Neural progenitor cell (in vitro differentiated cells): ENCODE data around the gene PTCH1. TPM values are rescaled to one million over a fixed set of nuclear protein-coding genes. Genes with fewer than 3 reads are reported as not detected.

Experiments
- DNase-seq: peaks from one replicate; pipeline ENCODE4 v3.0.0-alpha.2; 2016; ENCODE audit warnings: low spot score
- H2AFZ ChIP-seq: fragments of 200-600 bp; sonication (generic); replicated peaks from 2 replicates; pipeline ENCODE4 v1.6.1; 2016; ENCODE audit warnings: antibody characterized with exemption
- H3F3A ChIP-seq: fragments of 200-600 bp; sonication (generic); 2 replicates; pipeline ENCODE4 v1.6.1; 2016; ENCODE audit warnings: antibody characterized with exemption, low read depth
- H3K27ac ChIP-seq: fragments of 200-600 bp; sonication (generic); 2 replicates; pipeline ENCODE4 v1.5.1; 2016; ENCODE audit warnings: mild to moderate bottlenecking
- H3K27me3 ChIP-seq: fragments of 200-600 bp; sonication (generic); 2 replicates; pipeline ENCODE4 v1.6.1; 2016; ENCODE audit warnings: mild to moderate bottlenecking, moderate library complexity
- H3K36me3 ChIP-seq: fragments of 200-600 bp; sonication (generic); 2 replicates; pipeline ENCODE4 v1.5.1; 2016
- H3K4me1 ChIP-seq: fragments of 200-600 bp; sonication (generic); 2 replicates; pipeline ENCODE4 v1.6.1; 2016; ENCODE audit warnings: mixed run types
- H3K4me2 ChIP-seq: fragments of 200-600 bp; sonication (generic); 2 replicates; pipeline ENCODE4 v1.6.1; 2016
- H3K4me3 ChIP-seq: fragments of 200-600 bp; sonication (generic); 2 replicates; pipeline ENCODE4 v1.5.1; 2016
- H3K79me2 ChIP-seq: fragments of 200-600 bp; sonication (generic); 2 replicates; pipeline ENCODE4 v1.6.1; 2016; ENCODE audit warnings: low read depth
- H3K9ac ChIP-seq: fragments of 200-600 bp; sonication (generic); 2 replicates; pipeline ENCODE4 v1.6.1; 2016
- H3K9me3 ChIP-seq: fragments of 200-600 bp; sonication (generic); 2 replicates; pipeline ENCODE4 v1.5.1; 2016; ENCODE audit warnings: low read depth
- H4K20me1 ChIP-seq: fragments of 200-600 bp; sonication (generic); 2 replicates; pipeline ENCODE4 v1.6.1; 2016; ENCODE audit warnings: low read depth
- H3K27ac Mint-ChIP-seq: 3 replicates; pipeline ENCODE4 v1.8.0; 2021; ENCODE audit warnings: mixed read lengths
- H3K27me3 Mint-ChIP-seq: 2 replicates; pipeline ENCODE4 v1.8.0; 2022; ENCODE audit warnings: low read depth, mild to moderate bottlenecking, inconsistent platforms, moderate library complexity, mixed read lengths; ENCODE audit not compliant: insufficient read depth
- H3K36me3 Mint-ChIP-seq: 3 replicates; pipeline ENCODE4 v1.8.0; 2021; ENCODE audit warnings: mixed read lengths
- H3K4me1 Mint-ChIP-seq: 3 replicates; pipeline ENCODE4 v1.8.0; 2021; ENCODE audit warnings: mixed read lengths
- H3K4me3 Mint-ChIP-seq: 3 replicates; pipeline ENCODE4 v1.8.0; 2021; ENCODE audit warnings: mild to moderate bottlenecking, moderate library complexity, mixed read lengths
- H3K9me3 Mint-ChIP-seq: 3 replicates; pipeline ENCODE4 v1.8.0; 2020; ENCODE audit warnings: mixed read lengths
- EZH2 ChIP-seq: fragments of 200-600 bp; sonication (generic); IDR thresholded peaks from 2 replicates; pipeline ENCODE4 v1.6.1; 2017; ENCODE audit warnings: antibody characterized with exemption, mild to moderate bottlenecking, moderate library complexity
- EZH2phosphoT487 ChIP-seq: fragments of 200-600 bp; sonication (generic); IDR thresholded peaks from 2 replicates; pipeline ENCODE4 v1.6.1; 2017; ENCODE audit warnings: antibody characterized with exemption
- total RNA-seq: library from RNA; depleted of rRNA; stranded (reverse); fragments of >200 nt; gene quantifications from 2 replicates; pipeline ENCODE4 v1.2.3, GENCODE V29; 2015; ENCODE audit warnings: low replicate concordance
- TF ChIP-seq, protein P1 (sequence below): fragments of 200-600 bp; sonication (generic); IDR thresholded peaks from 2 replicates; pipeline ENCODE4 v1.5.1; 2017; ENCODE audit warnings: antibody characterized with exemption, mild to moderate bottlenecking

The PTCH1 gene
- total RNA-seq, 1 donor from 2014 or later, result 23.0 TPM

DNA sequence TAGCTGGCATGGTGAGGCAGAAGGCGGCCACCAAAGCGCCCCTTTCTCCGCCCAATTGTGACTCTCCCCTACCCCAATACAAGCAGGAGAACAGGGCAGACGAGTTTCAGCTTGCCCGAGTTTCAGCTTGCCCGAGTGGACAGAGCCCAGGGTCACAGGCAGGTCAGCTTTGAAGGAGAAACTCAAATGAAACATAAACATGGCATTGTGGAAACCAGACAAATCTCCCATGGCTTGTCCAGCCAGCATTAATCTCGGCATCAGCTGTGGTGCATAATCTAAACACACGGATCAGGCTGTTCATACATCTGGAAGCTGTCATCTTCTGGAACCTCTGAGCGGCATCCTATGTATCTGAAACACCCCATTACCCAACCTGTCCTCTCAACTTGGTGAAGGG, 16.9 kb downstream of the PTCH1 start:
- TF ChIP-seq, protein P1, sequence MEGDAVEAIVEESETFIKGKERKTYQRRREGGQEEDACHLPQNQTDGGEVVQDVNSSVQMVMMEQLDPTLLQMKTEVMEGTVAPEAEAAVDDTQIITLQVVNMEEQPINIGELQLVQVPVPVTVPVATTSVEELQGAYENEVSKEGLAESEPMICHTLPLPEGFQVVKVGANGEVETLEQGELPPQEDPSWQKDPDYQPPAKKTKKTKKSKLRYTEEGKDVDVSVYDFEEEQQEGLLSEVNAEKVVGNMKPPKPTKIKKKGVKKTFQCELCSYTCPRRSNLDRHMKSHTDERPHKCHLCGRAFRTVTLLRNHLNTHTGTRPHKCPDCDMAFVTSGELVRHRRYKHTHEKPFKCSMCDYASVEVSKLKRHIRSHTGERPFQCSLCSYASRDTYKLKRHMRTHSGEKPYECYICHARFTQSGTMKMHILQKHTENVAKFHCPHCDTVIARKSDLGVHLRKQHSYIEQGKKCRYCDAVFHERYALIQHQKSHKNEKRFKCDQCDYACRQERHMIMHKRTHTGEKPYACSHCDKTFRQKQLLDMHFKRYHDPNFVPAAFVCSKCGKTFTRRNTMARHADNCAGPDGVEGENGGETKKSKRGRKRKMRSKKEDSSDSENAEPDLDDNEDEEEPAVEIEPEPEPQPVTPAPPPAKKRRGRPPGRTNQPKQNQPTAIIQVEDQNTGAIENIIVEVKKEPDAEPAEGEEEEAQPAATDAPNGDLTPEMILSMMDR, result no peak
- TF ChIP-seq EZH2, result no peak
- peaks cover 60% of the 10 kb centered on the region for H3K4me1 ChIP-seq
- no peaks in the 10 kb centered on the region for H3K9me3 ChIP-seq
- H4K20me1 ChIP-seq, result peaks cover 96% of the 10 kb centered on the region
- peaks cover 88% of the 10 kb centered on the region for H3K79me2 ChIP-seq
- H3K36me3 ChIP-seq, result no peaks in the 10 kb centered on the region
- no peak overlapping the region for H3K4me2 ChIP-seq
- no peak overlapping the region for H3K27ac ChIP-seq
- H3K4me1 Mint-ChIP-seq, result peaks cover 81% of the 10 kb centered on the region
- peaks cover 18% of the 10 kb centered on the region for H3K36me3 Mint-ChIP-seq
- no peaks in the 10 kb centered on the region for H3K9me3 Mint-ChIP-seq
- no peak for DNase-seq
- H3K27me3 ChIP-seq, result no peaks in the 10 kb centered on the region
- no peak overlapping the region for H3K4me3 Mint-ChIP-seq
- no peak overlapping the region for H3K4me3 ChIP-seq
- no peak overlapping the region for H3K9ac ChIP-seq
- peaks cover 3% of the 10 kb centered on the region for H3K27me3 Mint-ChIP-seq
- no peak overlapping the region for H3K27ac Mint-ChIP-seq
- H2AFZ ChIP-seq, result no peak overlapping the region
- H3F3A ChIP-seq, result peaks cover 35% of the 10 kb centered on the region

DNA sequence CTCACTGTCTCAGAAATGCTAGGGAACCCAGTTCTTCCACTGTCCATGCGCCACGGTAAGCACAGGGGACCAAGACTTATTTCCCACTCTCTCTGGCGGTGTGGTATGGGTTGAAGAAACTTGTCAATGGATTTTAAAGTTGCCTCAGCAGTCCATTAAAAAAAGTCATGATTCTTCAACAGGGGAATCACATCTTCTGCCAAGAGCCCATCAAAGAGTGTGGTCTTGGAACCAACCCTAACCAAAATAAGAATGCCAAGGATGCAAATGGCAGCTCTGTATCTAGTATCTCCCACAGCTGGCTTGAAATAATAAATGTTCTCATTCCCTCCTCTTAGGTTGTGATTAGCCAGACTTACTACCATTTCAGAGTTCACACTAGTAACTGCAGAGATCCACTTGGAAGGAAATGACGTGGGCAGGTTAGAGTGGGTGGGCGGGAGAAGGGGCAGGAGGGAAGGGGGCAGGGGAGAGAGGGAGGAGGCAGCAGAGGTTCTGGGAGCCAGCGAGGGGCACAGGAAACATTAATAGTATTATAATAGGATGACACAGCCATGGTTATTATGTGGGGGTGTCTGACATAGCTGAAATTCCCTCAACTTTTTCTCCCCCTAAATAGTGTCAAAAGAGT, 17.6 kb downstream of the PTCH1 start:
- Histone ChIP-seq H3K4me1 (peaks cover 65% of the 10 kb centered on the region), H3F3A (peaks cover 36% of the 10 kb centered on the region), H3K27ac (no peak overlapping the region), H2AFZ (no peak overlapping the region), H3K27me3 (no peaks in the 10 kb centered on the region), H3K9me3 (no peaks in the 10 kb centered on the region), H3K36me3 (no peaks in the 10 kb centered on the region), H3K9ac (no peak overlapping the region), H3K79me2 (peaks cover 88% of the 10 kb centered on the region), H4K20me1 (peaks cover 96% of the 10 kb centered on the region), H3K4me2 (no peak overlapping the region), H3K4me3 (no peak overlapping the region)
- no peak overlapping the region for H3K27ac Mint-ChIP-seq
- H3K36me3 Mint-ChIP-seq, result peaks cover 18% of the 10 kb centered on the region
- no peak overlapping the region for H3K4me3 Mint-ChIP-seq
- no peaks in the 10 kb centered on the region for H3K9me3 Mint-ChIP-seq
- peaks cover 4% of the 10 kb centered on the region for H3K27me3 Mint-ChIP-seq
- peaks cover 81% of the 10 kb centered on the region for H3K4me1 Mint-ChIP-seq
- TF ChIP-seq, protein P1, result no peak
- no peak for TF ChIP-seq EZH2
- no peak for DNase-seq

DNA sequence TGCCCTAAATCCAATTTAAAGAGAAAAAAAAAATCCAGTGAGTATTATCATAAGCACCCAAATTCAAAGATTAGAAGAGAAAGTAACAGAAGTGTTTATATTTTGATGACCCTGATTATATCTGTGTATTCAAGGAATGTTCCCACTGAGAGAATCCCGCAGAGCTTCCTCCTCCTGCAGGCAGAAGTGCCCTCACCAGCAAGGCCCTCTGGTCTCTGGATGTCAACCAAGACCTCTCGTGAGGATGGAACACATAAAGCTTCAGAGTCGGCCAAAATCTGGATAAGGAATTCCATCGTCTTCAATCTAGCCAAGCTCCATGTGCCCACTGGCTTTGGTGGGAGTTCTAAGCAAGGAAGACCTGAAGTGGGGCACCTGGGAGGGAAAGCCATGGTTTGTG, 18.1 kb downstream of the PTCH1 start:
- Histone ChIP-seq H3K27ac (no peak overlapping the region), H3K36me3 (no peaks in the 10 kb centered on the region), H3K4me1 (peaks cover 68% of the 10 kb centered on the region), H4K20me1 (peaks cover 98% of the 10 kb centered on the region), H3K4me3 (no peak overlapping the region), H2AFZ (no peak overlapping the region), H3F3A (peaks cover 41% of the 10 kb centered on the region), H3K4me2 (peak overlapping the region; percentile 80), H3K9ac (no peak overlapping the region), H3K79me2 (peaks cover 90% of the 10 kb centered on the region), H3K27me3 (no peaks in the 10 kb centered on the region), H3K9me3 (no peaks in the 10 kb centered on the region)
- peaks cover 84% of the 10 kb centered on the region for H3K4me1 Mint-ChIP-seq
- peaks cover 17% of the 10 kb centered on the region for H3K36me3 Mint-ChIP-seq
- no peak for DNase-seq
- no peaks in the 10 kb centered on the region for H3K9me3 Mint-ChIP-seq
- H3K4me3 Mint-ChIP-seq, result no peak overlapping the region
- TF ChIP-seq, protein P1, result no peak
- no peak for TF ChIP-seq EZH2
- TF ChIP-seq EZH2phosphoT487, result no peak
- H3K27ac Mint-ChIP-seq, result no peak overlapping the region
- H3K27me3 Mint-ChIP-seq, result peaks cover 4% of the 10 kb centered on the region
